Testis (tissue), 3 donors: ENCODE results near the gene POLDIP3. TPM values are rescaled to one million over a fixed set of nuclear protein-coding genes. Genes with fewer than 3 reads are reported as not detected.
"Not testable (repeated sequence)": the region's sequence is repeated elsewhere in the genome, so short reads cannot be mapped to it uniquely, and the experiment has no call there.

ENCODE experiments used
- DNase-seq: peaks from one replicate; pipeline ENCODE4 v3.0.0-alpha.2; 2019
- H3K27ac ChIP-seq, 2 donors: fragments of 200-600 bp; sonication (generic); one replicate each; pipeline ENCODE4 v1.5.1; 2019
- H3K27me3 ChIP-seq: fragments of 200-600 bp; sonication (generic); one replicate; pipeline ENCODE4 v1.5.1; 2019
- H3K36me3 ChIP-seq: fragments of 200-600 bp; sonication (generic); one replicate; pipeline ENCODE4 v1.5.1; 2017; ENCODE audit warnings: low read depth; ENCODE audit errors: missing control alignments
- H3K4me1 ChIP-seq: fragments of 200-600 bp; sonication (generic); one replicate; pipeline ENCODE4 v1.5.1; 2019
- H3K4me3 ChIP-seq, 2 donors: fragments of 200-600 bp; sonication (generic); one replicate each; pipeline ENCODE4 v1.5.1; 2017 to 2019
- H3K9me3 ChIP-seq: fragments of 200-600 bp; sonication (generic); one replicate; pipeline ENCODE4 v1.5.1; 2017
- POLR2A ChIP-seq: fragments of 450-650 bp; IDR thresholded peaks from one replicate; pipeline ENCODE4 v1.6.1; 2017; ENCODE audit warnings: antibody characterized with exemption, mild to moderate bottlenecking, moderate library complexity
- WGBS, 2 donors: methylation state at CpG; one replicate each; pipeline ENCODE4 v1.1.5; 2018; 5-methylcytosine and 5-hydroxymethylcytosine counted together
- intact Hi-C: fragments of 100-400 bp; cut with DNase I; formaldehyde crosslinking; loops from one replicate; pipeline ENCODE4 v1.15.1; 2023; ENCODE audit warnings: low total_unique reads
- polyA plus RNA-seq: library from polyadenylated mRNA; stranded (reverse); fragments of 350-450 nt; fragmentation: Illumina TruSeq; extraction: RNeasy Lipid Tissue Mini Kit (QIAGEN cat#74804); gene quantifications from one replicate; pipeline ENCODE4 v1.2.3, GENCODE V29; 2014; ENCODE audit warnings: low read depth, low replicate concordance; ENCODE audit not compliant: insufficient read depth
- total RNA-seq, 2 donors: library from RNA; depleted of rRNA; stranded (reverse); fragments of >200 nt; gene quantifications; one replicate each; pipeline ENCODE4 v1.2.3, GENCODE V29; 2016
- TF ChIP-seq, protein P1 (sequence below), 3 experiments: fragments of 450-650 bp in 2 of 3; fragments of 200-600 bp in 1 of 3; sonication (generic) in 1 of 3; IDR thresholded peaks; one replicate each; pipeline ENCODE4 v1.5.1; 2016 to 2019; ENCODE audit warnings: antibody characterized with exemption in 3 of 3, mild to moderate bottlenecking in 2 of 3, moderate library complexity in 1 of 3

POLDIP3 gene
- total and polyA plus RNA-seq, 3 donors from 2014 or later, result 57.5 to 76.9 (median 60.5) TPM

DNA sequence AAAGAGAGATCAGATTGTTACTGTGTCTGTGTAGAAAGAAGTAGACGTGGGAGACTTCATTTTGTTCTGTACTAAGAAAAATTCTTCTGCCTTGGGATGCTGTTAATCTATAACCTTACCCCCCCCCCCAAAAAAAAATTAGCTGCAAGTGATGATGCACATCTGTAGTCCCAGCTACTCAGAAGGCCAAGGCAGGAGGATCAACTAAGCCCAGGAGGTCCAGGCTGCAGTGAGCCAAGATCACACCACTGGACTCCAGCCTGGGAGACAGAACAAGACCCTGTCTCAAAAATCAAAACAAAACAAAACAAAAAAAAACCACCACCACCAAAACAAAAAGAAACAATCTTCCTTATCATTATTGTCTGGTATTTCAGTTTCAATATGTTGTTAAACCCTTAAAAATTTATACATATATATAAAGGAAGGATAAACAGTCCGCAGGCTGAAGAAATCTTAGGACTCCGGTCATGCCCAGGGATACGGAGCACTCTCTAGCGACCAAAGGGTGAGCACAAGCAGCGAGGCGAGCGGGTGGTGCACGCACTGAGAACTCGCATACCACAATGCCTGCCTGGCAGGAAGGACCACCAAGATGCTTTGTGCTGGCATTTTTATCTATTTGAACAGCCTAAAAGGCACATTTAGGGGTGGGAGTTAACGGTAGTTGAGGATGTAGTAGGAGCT lies 6.4 kb downstream of the POLDIP3 start:
- 72 to 76% methylated on average over 11 of the region's 11 CpGs for WGBS, 2 donors
- H3K36me3 ChIP-seq, result no peaks in the 10 kb centered on the region
- peaks cover 41% of the 10 kb centered on the region for H3K4me1 ChIP-seq
- TF ChIP-seq, protein P1, sequence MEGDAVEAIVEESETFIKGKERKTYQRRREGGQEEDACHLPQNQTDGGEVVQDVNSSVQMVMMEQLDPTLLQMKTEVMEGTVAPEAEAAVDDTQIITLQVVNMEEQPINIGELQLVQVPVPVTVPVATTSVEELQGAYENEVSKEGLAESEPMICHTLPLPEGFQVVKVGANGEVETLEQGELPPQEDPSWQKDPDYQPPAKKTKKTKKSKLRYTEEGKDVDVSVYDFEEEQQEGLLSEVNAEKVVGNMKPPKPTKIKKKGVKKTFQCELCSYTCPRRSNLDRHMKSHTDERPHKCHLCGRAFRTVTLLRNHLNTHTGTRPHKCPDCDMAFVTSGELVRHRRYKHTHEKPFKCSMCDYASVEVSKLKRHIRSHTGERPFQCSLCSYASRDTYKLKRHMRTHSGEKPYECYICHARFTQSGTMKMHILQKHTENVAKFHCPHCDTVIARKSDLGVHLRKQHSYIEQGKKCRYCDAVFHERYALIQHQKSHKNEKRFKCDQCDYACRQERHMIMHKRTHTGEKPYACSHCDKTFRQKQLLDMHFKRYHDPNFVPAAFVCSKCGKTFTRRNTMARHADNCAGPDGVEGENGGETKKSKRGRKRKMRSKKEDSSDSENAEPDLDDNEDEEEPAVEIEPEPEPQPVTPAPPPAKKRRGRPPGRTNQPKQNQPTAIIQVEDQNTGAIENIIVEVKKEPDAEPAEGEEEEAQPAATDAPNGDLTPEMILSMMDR (IDR thresholded peaks at IDR 0.05), result no peak
- no peak for TF ChIP-seq POLR2A
- no peaks in the 10 kb centered on the region for H3K27me3 ChIP-seq
- no peak overlapping the region for H3K4me3 ChIP-seq
- no peak overlapping the region for H3K27ac ChIP-seq
- no peak for DNase-seq
- no peaks in the 10 kb centered on the region for H3K9me3 ChIP-seq
- intact Hi-C loops, result no loop called here

DNA sequence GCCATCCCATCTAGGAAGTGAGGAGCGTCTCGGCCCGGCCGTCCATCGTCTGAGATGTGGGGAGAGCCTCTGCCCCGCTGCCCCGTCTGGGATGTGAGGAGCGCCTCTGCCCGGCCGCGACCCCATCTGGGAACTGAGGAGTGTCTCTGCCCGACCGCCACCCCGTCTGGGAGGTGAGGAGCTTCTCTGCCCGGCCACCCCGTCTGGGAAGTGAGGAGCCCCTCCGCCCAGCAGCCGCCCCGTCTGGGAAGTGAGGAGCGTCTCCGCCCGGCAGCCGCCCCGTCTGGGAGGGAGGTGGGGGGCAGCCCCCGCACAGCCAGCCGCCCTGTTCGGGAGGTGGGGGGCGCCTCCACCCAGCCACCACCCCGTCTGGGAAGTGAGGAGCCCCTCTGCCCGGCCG lies 7.0 kb downstream of the POLDIP3 start:
- H3K27ac ChIP-seq, H3K4me3 ChIP-seq, H3K27me3 ChIP-seq, DNase-seq, intact Hi-C loops, H3K9me3 ChIP-seq, H3K36me3 ChIP-seq: not testable (repeated sequence)
- 79 to 88% methylated on average over 8 to 31 of the region's 31 CpGs for WGBS, 2 donors
- peaks cover 35% of the 10 kb centered on the region for H3K4me1 ChIP-seq

DNA sequence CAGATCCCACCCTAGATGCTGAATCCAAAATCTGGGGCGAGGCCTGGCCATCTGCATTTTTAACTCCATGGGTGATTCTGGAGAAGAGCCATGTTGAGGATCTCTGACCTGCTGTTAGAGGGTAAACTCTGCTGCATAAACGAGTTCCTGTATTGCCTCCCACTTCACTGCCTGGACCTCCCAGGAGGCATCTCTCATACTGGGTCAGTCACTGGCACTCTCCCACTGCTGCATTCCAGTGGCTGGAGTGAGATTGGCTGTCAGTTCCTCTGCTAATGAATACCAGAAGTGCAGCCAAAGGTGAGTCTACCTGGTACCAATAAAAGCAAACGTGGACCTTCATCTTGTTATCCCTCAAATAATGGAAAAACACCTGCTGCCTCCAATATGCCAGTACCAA lies 10.3 kb downstream of the POLDIP3 start:
- Histone ChIP-seq H3K4me3 (no peak overlapping the region), H3K27ac (no peak overlapping the region), H3K4me1 (peaks cover 13% of the 10 kb centered on the region), H3K27me3 (no peaks in the 10 kb centered on the region), H3K36me3 (no peaks in the 10 kb centered on the region), H3K9me3 (no peaks in the 10 kb centered on the region)
- TF ChIP-seq, protein P1 (IDR thresholded peaks at IDR 0.05), result no peak
- no peak for TF ChIP-seq POLR2A
- DNase-seq, result no peak
- WGBS, 2 donors, result 36 to 55% methylated on average over 3 of the region's 3 CpGs
- intact Hi-C loops, result no loop called here

DNA sequence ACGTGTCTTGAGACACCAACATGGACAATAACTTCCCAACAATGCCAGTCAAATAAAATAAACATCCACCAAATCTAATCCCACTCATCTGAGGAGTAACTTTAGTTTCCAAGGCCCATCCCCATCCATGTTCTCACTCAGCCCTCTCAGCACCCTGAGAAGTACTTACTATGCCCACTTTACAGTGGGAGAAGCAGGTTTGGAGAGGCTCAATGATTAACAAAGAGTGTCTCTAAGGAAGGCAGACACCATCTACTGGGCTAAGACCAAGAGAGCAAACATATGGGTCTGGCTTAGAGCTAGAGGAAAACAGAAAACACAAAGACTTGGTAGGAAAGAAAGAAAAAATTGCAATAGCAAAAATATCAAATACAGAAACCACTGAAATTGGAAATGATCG lies 11.3 kb downstream of the POLDIP3 start:
- TF ChIP-seq, protein P1 (IDR thresholded peaks at IDR 0.05), result no peak
- no peak for TF ChIP-seq POLR2A
- no peaks in the 10 kb centered on the region for H3K36me3 ChIP-seq
- H3K4me3 ChIP-seq, result no peak overlapping the region
- H3K27me3 ChIP-seq, result no peaks in the 10 kb centered on the region
- DNase-seq, result no peak
- H3K4me1 ChIP-seq, result peaks cover 3% of the 10 kb centered on the region
- H3K27ac ChIP-seq, result no peak overlapping the region
- intact Hi-C loops, result no loop called here
- no peaks in the 10 kb centered on the region for H3K9me3 ChIP-seq
- WGBS, 2 donors, result 87 to 97% methylated on average over 2 of the region's 2 CpGs

DNA sequence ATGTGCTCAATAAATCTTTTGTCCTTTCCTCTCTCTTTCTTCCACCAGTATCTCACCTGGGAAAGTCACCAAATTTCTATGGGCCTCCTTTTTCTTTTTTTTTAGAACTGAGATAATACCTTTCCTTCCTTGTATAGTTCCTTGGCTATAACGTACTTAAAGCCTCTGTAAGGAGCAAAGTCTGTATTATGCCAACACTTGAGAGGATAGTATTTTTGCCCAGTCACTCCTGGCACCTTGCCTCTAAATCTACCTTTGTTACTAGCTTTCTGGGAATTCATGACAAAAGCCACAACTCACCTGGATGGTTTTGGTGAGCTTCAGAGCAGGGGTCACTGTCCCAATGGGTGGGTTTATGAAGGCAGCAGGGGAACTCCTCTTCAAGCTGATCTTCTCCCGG lies 12.2 kb downstream of the POLDIP3 start:
- no peaks in the 10 kb centered on the region for H3K27me3 ChIP-seq
- intact Hi-C loops, result no loop called here
- H3K27ac ChIP-seq, result no peak overlapping the region
- no peak for DNase-seq
- H3K9me3 ChIP-seq, result no peaks in the 10 kb centered on the region
- no peak overlapping the region for H3K4me3 ChIP-seq
- H3K36me3 ChIP-seq, result no peaks in the 10 kb centered on the region
- H3K4me1 ChIP-seq, result no peaks in the 10 kb centered on the region
- TF ChIP-seq, protein P1 (IDR thresholded peaks at IDR 0.05), result no peak
- no peak for TF ChIP-seq POLR2A
- 80 to 88% methylated on average over 2 of the region's 2 CpGs for WGBS, 2 donors
